GM19240 (cell line): ENCODE results near the gene PBX4.
"Not testable (repeated sequence)": the region's sequence is repeated elsewhere in the genome, so short reads cannot be mapped to it uniquely, and the experiment has no call there.

Experiments
- DNase-seq: peaks from one replicate; pipeline ENCODE4 v3.0.0; 2011; ENCODE audit warnings: low spot score; ENCODE audit not compliant: insufficient read length

PBX4 gene

GRCh38 chr19:19626516-19627472, 8.3 kb upstream of the PBX4 start:
- DNase-seq: no peak

- no peak for DNase-seq
These were observed 5.6 kb upstream of the PBX4 start for GRCh38 chr19:19624032-19624570.

GRCh38 chr19:19623383-19623782, 4.9 kb upstream of the PBX4 start:
- DNase-seq: no peak

GRCh38 chr19:19619849-19620210, 1.3 kb upstream of the PBX4 start:
- DNase-seq: no peak

GRCh38 chr19:19619181-19619848, 828 bp upstream of the PBX4 start:
- DNase-seq: no peak

GRCh38 chr19:19615086-19615485, 3.4 kb downstream of the PBX4 start:
- no peak for DNase-seq

- DNase-seq: no peak
These were observed 5.0 kb downstream of the PBX4 start for GRCh38 chr19:19613506-19613905.

- no peak for DNase-seq
These were observed 7.9 kb downstream of the PBX4 start for GRCh38 chr19:19610376-19611202.

- DNase-seq: not testable (repeated sequence)
These were observed 11.8 kb downstream of the PBX4 start for GRCh38 chr19:19606686-19607085.

GRCh38 chr19:19606021-19606420, 12.5 kb downstream of the PBX4 start:
- no peak for DNase-seq

GRCh38 chr19:19602713-19603324, 15.7 kb downstream of the PBX4 start:
- no peak for DNase-seq

- DNase-seq: no peak
These were observed 16.3 kb downstream of the PBX4 start for GRCh38 chr19:19602136-19602712.

GRCh38 chr19:19600793-19601330, 17.6 kb downstream of the PBX4 start:
- DNase-seq: no peak

- DNase-seq: not testable (repeated sequence)
These were observed 19.6 kb downstream of the PBX4 start for GRCh38 chr19:19598728-19599451.

- peak; percentile 30 for DNase-seq
These were observed 20.6 kb downstream of the PBX4 start for GRCh38 chr19:19597809-19598306.

- DNase-seq: no peak
These were observed 23.3 kb downstream of the PBX4 start for GRCh38 chr19:19595171-19595701.

GRCh38 chr19:19594381-19594780, 24.1 kb downstream of the PBX4 start:
- DNase-seq: no peak

GRCh38 chr19:19592690-19593089, 25.8 kb downstream of the PBX4 start:
- no peak for DNase-seq

GRCh38 chr19:19591133-19591825, 27.2 kb downstream of the PBX4 start:
- DNase-seq: no peak
